ENCODE measurements around the gene AFAP1. TPM values are rescaled to one million over a fixed set of nuclear protein-coding genes. Genes with fewer than 3 reads are reported as not detected.

Gene AFAP1
- total RNA-seq, 1 donor from 2014 or later = 27.8 TPM

DNA sequence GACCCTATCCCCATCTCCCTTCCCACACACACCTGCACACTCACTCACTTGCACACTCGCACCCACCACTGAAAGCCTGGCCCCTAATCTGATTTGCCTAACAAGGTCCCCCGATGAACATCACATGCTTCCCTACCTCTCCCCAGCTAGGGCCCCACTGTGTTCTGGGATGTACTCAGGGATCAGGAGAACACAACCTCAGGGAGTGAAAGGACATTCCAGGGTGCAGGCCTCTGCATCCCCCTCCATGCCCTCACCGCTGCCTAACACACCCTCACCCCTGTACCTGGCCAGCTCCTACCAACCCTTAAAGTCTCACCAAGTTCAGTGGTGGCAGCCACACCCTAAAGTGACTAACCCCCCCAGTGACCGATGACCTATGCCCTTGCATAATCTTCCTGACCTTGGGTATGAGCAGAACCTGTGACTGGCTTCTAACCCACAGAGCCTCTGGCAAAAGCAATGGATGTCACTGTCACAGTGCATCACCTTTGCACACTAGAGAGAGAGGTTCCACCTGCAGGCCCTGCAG lies 2.4 kb upstream of the AFAP1 start:
- TF ChIP-seq, protein P1, sequence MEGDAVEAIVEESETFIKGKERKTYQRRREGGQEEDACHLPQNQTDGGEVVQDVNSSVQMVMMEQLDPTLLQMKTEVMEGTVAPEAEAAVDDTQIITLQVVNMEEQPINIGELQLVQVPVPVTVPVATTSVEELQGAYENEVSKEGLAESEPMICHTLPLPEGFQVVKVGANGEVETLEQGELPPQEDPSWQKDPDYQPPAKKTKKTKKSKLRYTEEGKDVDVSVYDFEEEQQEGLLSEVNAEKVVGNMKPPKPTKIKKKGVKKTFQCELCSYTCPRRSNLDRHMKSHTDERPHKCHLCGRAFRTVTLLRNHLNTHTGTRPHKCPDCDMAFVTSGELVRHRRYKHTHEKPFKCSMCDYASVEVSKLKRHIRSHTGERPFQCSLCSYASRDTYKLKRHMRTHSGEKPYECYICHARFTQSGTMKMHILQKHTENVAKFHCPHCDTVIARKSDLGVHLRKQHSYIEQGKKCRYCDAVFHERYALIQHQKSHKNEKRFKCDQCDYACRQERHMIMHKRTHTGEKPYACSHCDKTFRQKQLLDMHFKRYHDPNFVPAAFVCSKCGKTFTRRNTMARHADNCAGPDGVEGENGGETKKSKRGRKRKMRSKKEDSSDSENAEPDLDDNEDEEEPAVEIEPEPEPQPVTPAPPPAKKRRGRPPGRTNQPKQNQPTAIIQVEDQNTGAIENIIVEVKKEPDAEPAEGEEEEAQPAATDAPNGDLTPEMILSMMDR (IDR thresholded peaks at IDR 0.05; ENCODE audit: unreplicated experiment) = no peak
- Mint-ChIP-seq H3K27ac (ENCODE audit: unreplicated experiment) (no peak overlapping the region), H3K9me3 (ENCODE audit: unreplicated experiment) (no peaks in the 10 kb centered on the region), H3K27me3 (ENCODE audit: unreplicated experiment) (peaks cover 12% of the 10 kb centered on the region), H3K4me3 (ENCODE audit: unreplicated experiment) (no peak overlapping the region), H3K4me1 (ENCODE audit: unreplicated experiment) (peaks cover 8% of the 10 kb centered on the region), H3K36me3 (ENCODE audit: low read depth, unreplicated experiment) (peaks cover 4% of the 10 kb centered on the region)
- no peak for DNase-seq (ENCODE audit: low spot score)

DNA sequence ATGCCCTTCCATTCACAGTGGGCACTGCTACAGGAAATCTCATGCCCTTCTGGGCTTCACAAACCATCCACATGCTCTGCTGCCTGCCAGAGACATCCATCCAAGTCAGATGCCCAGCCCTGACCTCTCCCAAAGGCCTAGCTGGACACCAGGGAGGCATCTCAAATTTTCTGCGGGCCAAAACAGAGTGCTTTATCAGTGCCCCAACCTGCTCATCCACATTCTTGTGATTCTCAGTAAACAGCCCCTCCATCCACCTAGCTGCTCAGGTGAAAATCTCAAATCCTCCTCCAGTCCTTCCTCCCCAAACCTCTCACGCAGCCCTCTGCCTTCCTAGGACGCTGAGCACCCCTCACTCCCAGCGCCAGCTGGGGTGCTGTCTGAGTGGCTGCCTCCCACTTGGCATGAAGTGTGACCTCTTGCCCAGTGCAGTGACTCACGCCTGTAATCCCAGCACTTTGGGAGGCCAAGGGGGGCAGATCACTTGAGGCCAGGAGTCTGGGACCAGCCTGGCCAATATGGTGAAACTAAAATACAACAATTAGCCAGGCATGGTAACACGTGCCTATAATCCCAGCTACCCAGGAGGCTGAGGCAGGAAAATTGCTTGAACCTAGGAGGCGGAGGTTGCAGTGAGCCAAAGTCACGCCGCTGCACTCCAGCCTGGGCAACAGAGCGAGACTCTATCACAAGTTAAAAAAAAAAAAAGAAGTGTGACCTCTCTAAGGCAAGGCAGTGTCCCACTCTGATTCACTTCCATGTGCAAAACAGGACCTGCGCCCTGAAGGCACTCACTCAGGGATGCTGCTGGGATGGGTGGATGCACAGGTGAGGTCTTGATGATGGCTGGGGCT lies 1.7 kb upstream of the AFAP1 start:
- H3K27ac Mint-ChIP-seq (ENCODE audit: unreplicated experiment) = peak overlapping the region; percentile 8
- TF ChIP-seq, protein P1 (IDR thresholded peaks at IDR 0.05; ENCODE audit: unreplicated experiment) = no peak

DNA sequence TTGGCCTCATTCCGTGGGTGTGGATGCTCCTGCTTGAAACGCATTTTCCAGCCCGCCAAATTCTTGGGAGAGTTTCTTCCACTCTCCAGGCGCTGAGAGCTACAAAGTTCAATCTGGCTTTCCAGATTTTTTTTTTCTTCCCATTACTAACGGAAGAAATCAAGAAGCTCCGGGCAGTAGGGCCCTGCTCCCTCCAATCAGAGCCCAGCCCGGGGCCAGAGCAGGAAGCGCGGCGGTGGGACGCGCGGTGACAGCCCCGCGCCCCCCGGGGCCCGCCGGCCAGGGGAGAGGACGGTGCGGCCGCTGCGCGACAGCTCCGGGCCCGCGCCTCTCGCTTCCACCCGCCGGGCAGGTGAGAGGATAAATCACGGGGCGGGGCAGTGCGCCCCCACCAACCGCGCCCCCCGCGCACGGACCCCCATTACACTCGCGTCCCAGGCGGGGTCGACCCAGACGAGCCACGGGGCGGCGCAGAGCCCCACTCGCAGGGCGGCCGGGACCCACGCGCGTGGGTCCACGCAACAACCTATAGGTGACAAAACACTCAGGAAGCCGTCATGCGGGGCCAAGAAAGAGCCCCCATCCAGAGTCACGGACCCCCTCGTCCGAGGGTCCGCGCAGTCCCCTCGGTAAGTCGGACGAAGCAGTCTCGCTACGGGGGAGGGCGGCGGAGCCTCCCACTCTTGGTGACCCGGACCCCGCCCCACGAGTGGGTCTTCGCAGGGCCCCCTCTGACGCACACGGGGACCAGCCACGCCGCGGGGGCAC lies 868 bp downstream of the AFAP1 start:
- peaks cover 4% of the 10 kb centered on the region for H3K36me3 Mint-ChIP-seq (ENCODE audit: low read depth, unreplicated experiment)
- TF ChIP-seq, protein P1 (IDR thresholded peaks at IDR 0.05; ENCODE audit: unreplicated experiment) = no peak
- peaks cover 12% of the 10 kb centered on the region for H3K27me3 Mint-ChIP-seq (ENCODE audit: unreplicated experiment)
- H3K4me1 Mint-ChIP-seq (ENCODE audit: unreplicated experiment) = peaks cover 8% of the 10 kb centered on the region
- no peaks in the 10 kb centered on the region for H3K9me3 Mint-ChIP-seq (ENCODE audit: unreplicated experiment)
- peak overlapping the region; percentile 42 for H3K27ac Mint-ChIP-seq (ENCODE audit: unreplicated experiment)
- DNase-seq (ENCODE audit: low spot score) = peak; percentile 45
- H3K4me3 Mint-ChIP-seq (ENCODE audit: unreplicated experiment) = peak overlapping the region; percentile 94

More for the DNA sequence above, 1.7 kb upstream of the AFAP1 start:
- Mint-ChIP-seq H3K27me3 (ENCODE audit: unreplicated experiment) (peaks cover 12% of the 10 kb centered on the region), H3K9me3 (ENCODE audit: unreplicated experiment) (no peaks in the 10 kb centered on the region), H3K4me1 (ENCODE audit: unreplicated experiment) (peaks cover 8% of the 10 kb centered on the region), H3K4me3 (ENCODE audit: unreplicated experiment) (peak overlapping the region; percentile 40), H3K36me3 (ENCODE audit: low read depth, unreplicated experiment) (peaks cover 4% of the 10 kb centered on the region)
- no peak for DNase-seq (ENCODE audit: low spot score)

DNA sequence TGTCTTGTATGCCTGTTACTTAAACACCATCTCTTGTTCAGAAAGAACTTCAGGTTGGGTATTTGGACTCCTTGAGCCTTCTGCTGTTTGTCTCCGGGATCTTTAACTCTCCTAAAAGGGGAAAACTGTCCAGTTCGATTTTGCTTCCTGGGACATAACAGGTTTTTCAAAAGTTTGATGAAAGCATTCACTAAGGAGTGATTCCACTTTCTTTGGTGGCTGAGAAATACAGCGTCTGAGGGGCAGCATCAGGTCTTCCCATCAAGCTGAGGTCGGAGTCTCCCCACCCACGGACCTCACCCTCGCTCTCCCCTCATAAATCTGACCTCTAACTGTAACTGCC lies 1.4 kb downstream of the AFAP1 start:
- no peak for DNase-seq (ENCODE audit: low spot score)
- peaks cover 4% of the 10 kb centered on the region for H3K36me3 Mint-ChIP-seq (ENCODE audit: low read depth, unreplicated experiment)
- H3K27ac Mint-ChIP-seq (ENCODE audit: unreplicated experiment) = peak overlapping the region; percentile 42
- peaks cover 12% of the 10 kb centered on the region for H3K27me3 Mint-ChIP-seq (ENCODE audit: unreplicated experiment)
- H3K4me1 Mint-ChIP-seq (ENCODE audit: unreplicated experiment) = peaks cover 8% of the 10 kb centered on the region
- peak overlapping the region; percentile 94 for H3K4me3 Mint-ChIP-seq (ENCODE audit: unreplicated experiment)
- TF ChIP-seq, protein P1 (IDR thresholded peaks at IDR 0.05; ENCODE audit: unreplicated experiment) = no peak
- H3K9me3 Mint-ChIP-seq (ENCODE audit: unreplicated experiment) = no peaks in the 10 kb centered on the region

Measured in endothelial cell (in vitro differentiated cells).